Coronary artery (tissue), 2 donors: Measurements from ENCODE around the gene C20orf173.
"Not testable (repeated sequence)": the region's sequence is repeated elsewhere in the genome, so short reads cannot be mapped to it uniquely, and the experiment has no call there.

Experiments used
- DNase-seq: peaks from one replicate; pipeline ENCODE4 v3.0.0-alpha.2; 2017; ENCODE audit warnings: low spot score
- H3K27ac ChIP-seq, 2 donors: fragments of 200-600 bp; sonication (generic); one replicate each; pipeline ENCODE4 v1.5.1; 2016 to 2019
- H3K4me3 ChIP-seq: fragments of 200-600 bp; sonication (generic); 2 replicates; pipeline ENCODE4 v1.5.1; 2016; ENCODE audit warnings: mild to moderate bottlenecking, moderate library complexity
- TF ChIP-seq, protein P1 (sequence below): fragments of 200-600 bp; sonication (generic); IDR thresholded peaks from one replicate; pipeline ENCODE4 v1.5.1; 2019; ENCODE audit warnings: antibody characterized with exemption

C20orf173 gene

GRCh38 chr20:35541118-35541782, 11.8 kb upstream of the C20orf173 start:
- TF ChIP-seq, protein P1, sequence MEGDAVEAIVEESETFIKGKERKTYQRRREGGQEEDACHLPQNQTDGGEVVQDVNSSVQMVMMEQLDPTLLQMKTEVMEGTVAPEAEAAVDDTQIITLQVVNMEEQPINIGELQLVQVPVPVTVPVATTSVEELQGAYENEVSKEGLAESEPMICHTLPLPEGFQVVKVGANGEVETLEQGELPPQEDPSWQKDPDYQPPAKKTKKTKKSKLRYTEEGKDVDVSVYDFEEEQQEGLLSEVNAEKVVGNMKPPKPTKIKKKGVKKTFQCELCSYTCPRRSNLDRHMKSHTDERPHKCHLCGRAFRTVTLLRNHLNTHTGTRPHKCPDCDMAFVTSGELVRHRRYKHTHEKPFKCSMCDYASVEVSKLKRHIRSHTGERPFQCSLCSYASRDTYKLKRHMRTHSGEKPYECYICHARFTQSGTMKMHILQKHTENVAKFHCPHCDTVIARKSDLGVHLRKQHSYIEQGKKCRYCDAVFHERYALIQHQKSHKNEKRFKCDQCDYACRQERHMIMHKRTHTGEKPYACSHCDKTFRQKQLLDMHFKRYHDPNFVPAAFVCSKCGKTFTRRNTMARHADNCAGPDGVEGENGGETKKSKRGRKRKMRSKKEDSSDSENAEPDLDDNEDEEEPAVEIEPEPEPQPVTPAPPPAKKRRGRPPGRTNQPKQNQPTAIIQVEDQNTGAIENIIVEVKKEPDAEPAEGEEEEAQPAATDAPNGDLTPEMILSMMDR, result no peak
- H3K27ac ChIP-seq, result no peak overlapping the region
- no peak for DNase-seq
- H3K4me3 ChIP-seq, result peak overlapping the region; percentile 92

- no peak for DNase-seq
- Histone ChIP-seq H3K4me3 (no peak overlapping the region), H3K27ac (no peak overlapping the region)
- TF ChIP-seq, protein P1, result no peak
Measured at GRCh38 chr20:35539756-35540212, 10.3 kb upstream of the C20orf173 start.

- Histone ChIP-seq H3K27ac (no peak overlapping the region), H3K4me3 (no peak overlapping the region)
- TF ChIP-seq, protein P1, result no peak
- DNase-seq, result no peak
Measured at GRCh38 chr20:35527122-35527769, 2.2 kb downstream of the C20orf173 start.

DNA sequence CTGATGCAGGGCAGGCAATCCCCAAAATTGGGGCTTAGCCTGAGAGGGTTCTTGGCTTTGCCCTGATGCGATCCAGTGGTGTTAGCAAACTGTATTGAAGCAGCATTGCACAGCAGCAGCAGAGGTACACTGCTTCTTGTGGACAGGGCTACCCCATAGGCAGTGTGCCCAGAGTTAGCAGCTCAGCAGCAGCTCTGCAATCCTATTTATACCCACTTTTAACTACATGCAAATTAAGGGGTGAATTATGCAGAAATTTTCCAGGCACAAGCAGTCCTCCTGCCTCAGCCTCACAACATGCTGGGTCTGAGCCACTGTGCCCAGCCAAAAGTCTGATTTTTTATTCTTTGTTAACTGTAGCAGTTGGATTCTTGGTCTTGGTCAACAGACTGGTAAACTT, 3.8 kb downstream of the C20orf173 start:
- H3K27ac ChIP-seq, result no peak overlapping the region
- TF ChIP-seq, protein P1, result no peak
- no peak overlapping the region for H3K4me3 ChIP-seq
- no peak for DNase-seq

- Histone ChIP-seq H3K27ac (no peak overlapping the region), H3K4me3 (no peak overlapping the region)
- TF ChIP-seq, protein P1, result no peak
- no peak for DNase-seq
Measured at GRCh38 chr20:35523298-35523888, 6.1 kb downstream of the C20orf173 start.

DNA sequence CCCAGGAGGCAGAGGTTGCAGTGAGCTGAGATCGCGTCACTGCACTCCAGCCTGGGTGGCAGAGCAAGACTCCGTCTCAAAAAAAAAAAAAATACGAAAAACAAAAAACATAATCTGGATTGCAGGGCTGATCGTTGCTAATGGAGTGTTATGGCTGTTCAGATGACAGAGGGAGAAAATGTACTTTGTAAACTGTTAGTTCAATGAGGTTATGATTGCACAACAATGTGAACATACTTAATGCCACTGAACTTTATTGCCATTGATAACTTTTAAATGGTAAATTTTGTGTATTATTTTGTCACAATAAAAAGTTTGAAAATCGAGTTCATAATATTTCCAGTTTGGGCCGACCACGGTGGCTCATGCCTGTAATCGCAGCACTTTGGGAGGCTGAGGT, 10.5 kb downstream of the C20orf173 start:
- Histone ChIP-seq H3K4me3 (no peak overlapping the region), H3K27ac (no peak overlapping the region)
- TF ChIP-seq, protein P1, result no peak
- no peak for DNase-seq

DNA sequence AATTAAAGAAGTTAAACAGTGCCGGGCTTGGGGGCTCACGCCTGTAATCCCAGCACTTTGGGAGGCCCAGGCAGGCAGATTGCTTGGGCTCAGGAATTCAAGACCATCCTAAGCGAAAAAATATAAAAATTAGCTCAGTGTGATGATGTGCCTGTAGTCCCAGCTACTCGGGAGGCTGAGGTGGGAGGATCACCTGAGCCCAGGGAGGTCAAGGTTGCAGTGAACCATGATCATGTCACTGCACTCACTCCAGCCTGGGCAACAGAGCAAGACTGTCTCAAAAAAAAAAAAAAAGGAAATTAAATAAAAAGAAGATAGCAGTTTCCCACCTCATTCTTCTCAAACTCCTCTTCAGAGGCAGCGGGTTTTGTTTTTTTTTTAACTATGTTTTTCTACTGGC, 11.7 kb downstream of the C20orf173 start:
- not testable (repeated sequence) for DNase-seq, H3K4me3 ChIP-seq, H3K27ac ChIP-seq
